B cell (primary cell): ENCODE data around the gene TXNDC2. TPM values are rescaled to one million over a fixed set of nuclear protein-coding genes. Genes with fewer than 3 reads are reported as not detected.

Experiments used
- ATAC-seq: fragments of 200-7000 bp; cut with Tn5 transposase; one replicate; pipeline ENCODE4 v1.10.0; 2021; ENCODE audit warnings: low read depth, mild to moderate bottlenecking, moderate number of reproducible peaks, moderate library complexity
- CTCF ChIA-PET: fragments of 350-600 bp; sonication (Branson Sonifier 250); formaldehyde crosslinking; loops from one replicate; lab custom pipeline; 2021; ENCODE audit warnings: antibody characterized with exemption, inconsistent platforms; lab: Charles Lee
- POLR2A ChIA-PET: fragments of 350-600 bp; sonication (Branson Sonifier 250); formaldehyde crosslinking; loops from one replicate; lab custom pipeline; 2021; ENCODE audit warnings: antibody characterized with exemption; lab: Charles Lee
- DNase-seq: peaks from one replicate; pipeline ENCODE4 v3.0.0; 2013
- H2AFZ ChIP-seq: 2 replicates; pipeline ENCODE4 v1.6.1; 2012; ENCODE audit warnings: mild to moderate bottlenecking, low read depth, low read length; ENCODE audit not compliant: insufficient read depth, poor library complexity, severe bottlenecking
- H3K27ac ChIP-seq, 2 donors: 1 replicate in 1 of 2; 2 replicates in 1 of 2; pipeline ENCODE4 v1.5.1; 2012 to 2013; ENCODE audit warnings: low read length in 2 of 2, mild to moderate bottlenecking in 2 of 2, moderate library complexity in 1 of 2
- H3K27me3 ChIP-seq, 4 experiments: fragments of 200-600 bp in 1 of 4; sonication (generic) in 1 of 4; replicated peaks in 1 of 4; 1 replicate in 2 of 4; 2 replicates in 2 of 4; pipeline versions ENCODE4 v1.6.1 to v1.7.0; 2013 to 2016; ENCODE audit warnings: low read length in 3 of 4, mild to moderate bottlenecking in 2 of 4, mixed read lengths in 1 of 4, moderate library complexity in 1 of 4; ENCODE audit not compliant: insufficient read depth in 4 of 4, control insufficient read depth in 3 of 4; ENCODE audit errors: control extremely low read depth in 1 of 4
- H3K36me3 ChIP-seq, 2 experiments: replicated peaks in 1 of 2; 1 replicate in 1 of 2; 2 replicates in 1 of 2; pipeline versions ENCODE4 v1.6.1 to v1.7.1; 2013; ENCODE audit warnings: low read length in 1 of 2; ENCODE audit not compliant: insufficient read depth in 2 of 2, control insufficient read depth in 1 of 2; ENCODE audit errors: control extremely low read depth in 1 of 2, extremely low read depth in 1 of 2
- H3K4me1 ChIP-seq, 2 donors: fragments of 200-600 bp in 1 of 2; sonication (generic) in 1 of 2; 1 replicate in 1 of 2; 2 replicates in 1 of 2; pipeline versions ENCODE4 v1.5.1 to v1.6.1; 2013 to 2017; ENCODE audit warnings: low read length in 2 of 2; ENCODE audit not compliant: control insufficient read depth in 2 of 2, insufficient read depth in 2 of 2
- H3K4me2 ChIP-seq: replicated peaks from 2 replicates; pipeline ENCODE3; 2012; ENCODE audit warnings: mild to moderate bottlenecking, low read depth, low read length; ENCODE audit not compliant: poor library complexity, severe bottlenecking
- H3K4me3 ChIP-seq, 5 experiments: fragments of 200-600 bp in 1 of 5; sonication (generic) in 1 of 5; 1 replicate in 3 of 5; 2 replicates in 2 of 5; pipeline versions ENCODE4 v1.5.1 to v1.7.0; 2011 to 2016; ENCODE audit warnings: low read length in 4 of 5, mild to moderate bottlenecking in 4 of 5, low read depth in 2 of 5, control low read depth in 1 of 5, moderate library complexity in 1 of 5; ENCODE audit not compliant: insufficient read depth in 1 of 5; ENCODE audit errors: control extremely low read depth in 1 of 5, extremely low read depth in 1 of 5
- H3K79me2 ChIP-seq: fragments of 200-600 bp; sonication (generic); one replicate; pipeline ENCODE4 v1.6.0; 2016; ENCODE audit warnings: low read length; ENCODE audit not compliant: control insufficient read depth, insufficient read depth
- H3K9ac ChIP-seq: fragments of 200-600 bp; sonication (generic); 2 replicates; pipeline ENCODE4 v1.6.1; 2017; ENCODE audit warnings: mild to moderate bottlenecking, low read length, moderate library complexity
- H3K9me3 ChIP-seq, 3 donors: one replicate each; pipeline versions ENCODE4 v1.6.1 to v1.7.1; 2013; ENCODE audit warnings: low read length in 2 of 3; ENCODE audit not compliant: control insufficient read depth in 2 of 3, insufficient read depth in 1 of 3; ENCODE audit errors: control extremely low read depth in 1 of 3
- H4K20me1 ChIP-seq: 2 replicates; pipeline ENCODE4 v1.6.0; 2012; ENCODE audit warnings: mild to moderate bottlenecking, low read length; ENCODE audit not compliant: insufficient read depth, control insufficient read depth, poor library complexity, severe bottlenecking
- H3K27ac Mint-ChIP-seq: one replicate; pipeline ENCODE4 v1.8.0; 2021; ENCODE audit warnings: mixed read lengths
- H3K27me3 Mint-ChIP-seq: one replicate; pipeline ENCODE4 v1.8.0; 2021; ENCODE audit warnings: mixed read lengths
- H3K4me1 Mint-ChIP-seq: one replicate; pipeline ENCODE4 v1.8.0; 2021; ENCODE audit warnings: mixed read lengths
- H3K4me3 Mint-ChIP-seq: one replicate; pipeline ENCODE4 v1.8.0; 2021; ENCODE audit warnings: mixed read lengths
- H3K9me3 Mint-ChIP-seq: one replicate; pipeline ENCODE4 v1.8.0; 2022; ENCODE audit warnings: mixed read lengths; ENCODE audit not compliant: insufficient read depth
- EZH2 ChIP-seq: IDR thresholded peaks from 2 replicates; pipeline ENCODE4 v1.6.1; 2012; ENCODE audit warnings: borderline replicate concordance, low read depth, mild to moderate bottlenecking, moderate library complexity, low read length; ENCODE audit not compliant: insufficient read depth, poor library complexity, severe bottlenecking
- WGBS: methylation state at CpG from one replicate; pipeline ENCODE4 v1.1.5; 2013; ENCODE audit warnings: missing lambda C conversion rate; ENCODE audit not compliant: insufficient coverage; 5-methylcytosine and 5-hydroxymethylcytosine counted together
- intact Hi-C: fragments of 100-400 bp; cut with micrococcal nuclease; formaldehyde crosslinking; loops from one replicate; pipeline ENCODE4 v1.10.0; 2022
- polyA plus RNA-seq: library from polyadenylated mRNA; depleted of rRNA; stranded (reverse); fragments of >200 nt; gene quantifications from 2 replicates; pipeline ENCODE4 v1.2.3, GENCODE V29; 2012
- total RNA-seq, 2 donors: library from RNA; stranded (reverse); fragments of 120-200 nt in 1 of 2; gene quantifications; 1 replicate in 1 of 2; 2 replicates in 1 of 2; pipeline versions ENCODE4 v1.2.3 to v1.2.4, GENCODE V29; 2013 to 2022
- TF ChIP-seq, protein P1 (sequence below): fragments of 200-600 bp; IDR thresholded peaks from one replicate; pipeline ENCODE4 v1.8.0; 2022; ENCODE audit warnings: antibody characterized with exemption, mild to moderate bottlenecking

The TXNDC2 gene
- total and polyA plus RNA-seq, 2 donors (not counting 1 experiment from before 2014, with no cell fraction given): 0.07 to 0.22 TPM

DNA sequence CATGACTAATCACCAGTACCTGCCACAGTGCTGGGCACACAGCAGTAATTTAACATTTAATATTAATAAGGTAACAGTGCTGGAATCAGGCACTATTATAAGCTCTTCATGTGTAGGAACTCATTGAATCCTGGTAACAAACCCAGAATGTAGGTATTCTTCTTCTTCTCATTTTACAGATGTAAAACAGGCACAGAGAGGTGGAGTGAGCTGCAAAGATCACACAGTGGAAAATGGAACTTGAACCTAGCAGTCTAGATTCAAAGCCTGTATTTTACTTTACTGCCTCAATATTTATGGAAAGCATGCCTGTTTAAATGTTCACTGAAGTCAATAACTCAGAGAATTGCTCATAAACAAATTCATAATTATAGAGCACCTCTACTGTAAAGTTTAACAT is 24.3 kb downstream of the TXNDC2 start:
- Mint-ChIP-seq H3K9me3 (no peaks in the 10 kb centered on the region), H3K27ac (no peak overlapping the region), H3K4me3 (no peak overlapping the region), H3K27me3 (peaks cover 29% of the 10 kb centered on the region), H3K4me1 (peaks cover 9% of the 10 kb centered on the region)
- H3K9ac ChIP-seq: no peak overlapping the region
- intact Hi-C loops: loop anchor here (5.0 kb wide), 2 partner anchors 1203 to 1308 kb away; partner anchors contain the start of gene MTCL1
- H3K4me3 ChIP-seq: no peak overlapping the region
- peaks cover 5 to 7% of the 10 kb centered on the region in 2 donors for H3K4me1 ChIP-seq
- no peak for DNase-seq
- peaks cover 5% of the 10 kb centered on the region for H3K79me2 ChIP-seq
- H3K27me3 ChIP-seq: peaks cover 0 to 7% (median 2%) of the 10 kb centered on the region in 4 experiments
- H3K4me2 ChIP-seq: no peak overlapping the region
- H3K36me3 ChIP-seq: no peaks in the 10 kb centered on the region
- TF ChIP-seq, protein P1, sequence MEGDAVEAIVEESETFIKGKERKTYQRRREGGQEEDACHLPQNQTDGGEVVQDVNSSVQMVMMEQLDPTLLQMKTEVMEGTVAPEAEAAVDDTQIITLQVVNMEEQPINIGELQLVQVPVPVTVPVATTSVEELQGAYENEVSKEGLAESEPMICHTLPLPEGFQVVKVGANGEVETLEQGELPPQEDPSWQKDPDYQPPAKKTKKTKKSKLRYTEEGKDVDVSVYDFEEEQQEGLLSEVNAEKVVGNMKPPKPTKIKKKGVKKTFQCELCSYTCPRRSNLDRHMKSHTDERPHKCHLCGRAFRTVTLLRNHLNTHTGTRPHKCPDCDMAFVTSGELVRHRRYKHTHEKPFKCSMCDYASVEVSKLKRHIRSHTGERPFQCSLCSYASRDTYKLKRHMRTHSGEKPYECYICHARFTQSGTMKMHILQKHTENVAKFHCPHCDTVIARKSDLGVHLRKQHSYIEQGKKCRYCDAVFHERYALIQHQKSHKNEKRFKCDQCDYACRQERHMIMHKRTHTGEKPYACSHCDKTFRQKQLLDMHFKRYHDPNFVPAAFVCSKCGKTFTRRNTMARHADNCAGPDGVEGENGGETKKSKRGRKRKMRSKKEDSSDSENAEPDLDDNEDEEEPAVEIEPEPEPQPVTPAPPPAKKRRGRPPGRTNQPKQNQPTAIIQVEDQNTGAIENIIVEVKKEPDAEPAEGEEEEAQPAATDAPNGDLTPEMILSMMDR: no peak
- no peak for TF ChIP-seq EZH2
- ChIA-PET POLR2A (no interaction called here), CTCF (no interaction called here)
- peaks cover 0 to 6% (median 1%) of the 10 kb centered on the region in 3 donors for H3K9me3 ChIP-seq
- no peak overlapping the region for H2AFZ ChIP-seq
- peaks cover 5% of the 10 kb centered on the region for H4K20me1 ChIP-seq
- no peak for ATAC-seq
- H3K27ac ChIP-seq: no peak overlapping the region

DNA sequence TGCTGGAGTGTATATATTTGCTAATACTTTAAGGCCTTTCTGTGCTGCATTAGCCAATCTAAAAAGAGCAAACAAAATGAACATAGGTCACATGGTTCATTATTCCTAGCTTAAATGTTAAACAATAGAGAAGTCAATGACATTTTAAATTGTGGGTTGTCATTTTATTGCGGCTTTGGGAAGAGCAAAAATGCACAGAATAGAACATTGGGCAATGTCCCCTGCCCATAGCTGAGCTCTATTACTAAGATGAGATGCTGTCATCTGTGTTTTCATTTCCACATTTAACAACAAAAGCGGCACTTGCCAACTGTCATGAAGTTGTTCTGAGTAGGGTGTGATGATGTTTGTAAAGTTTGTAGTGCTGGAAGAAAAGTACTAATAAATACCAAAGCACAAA is 24.9 kb downstream of the TXNDC2 start:
- peaks cover 27% of the 10 kb centered on the region for H3K27me3 Mint-ChIP-seq
- Histone ChIP-seq H3K9ac (no peak overlapping the region), H3K4me2 (no peak overlapping the region)

More for the DNA sequence above, 24.9 kb downstream of the TXNDC2 start:
- Histone ChIP-seq H4K20me1 (peaks cover 10% of the 10 kb centered on the region), H2AFZ (no peak overlapping the region), H3K36me3 (no peaks in the 10 kb centered on the region), H3K27ac (no peak overlapping the region), H3K79me2 (peaks cover 11% of the 10 kb centered on the region), H3K4me3 (no peak overlapping the region), H3K9me3 (peaks cover 0 to 6% (median 1%) of the 10 kb centered on the region in 3 donors), H3K4me1 (peaks cover 10 to 11% of the 10 kb centered on the region in 2 donors), H3K27me3 (peaks cover 0 to 7% (median 2%) of the 10 kb centered on the region in 4 experiments)
- DNase-seq (no peak), ATAC-seq (no peak)
- no peak overlapping the region for H3K4me3 Mint-ChIP-seq
- H3K4me1 Mint-ChIP-seq: peaks cover 15% of the 10 kb centered on the region
- no peaks in the 10 kb centered on the region for H3K9me3 Mint-ChIP-seq
- CTCF ChIA-PET: no interaction called here
- WGBS: no CpG with 5 or more reads among the region's 2 CpGs
- intact Hi-C loops: loop anchor here (5.0 kb wide), 2 partner anchors 1203 to 1308 kb away; partner anchors contain the start of gene MTCL1
- POLR2A ChIA-PET: no interaction called here
- TF ChIP-seq, protein P1: no peak
- no peak overlapping the region for H3K27ac Mint-ChIP-seq
